ENCODE measurements around the gene ACSBG1.

ACSBG1 gene, protein sequence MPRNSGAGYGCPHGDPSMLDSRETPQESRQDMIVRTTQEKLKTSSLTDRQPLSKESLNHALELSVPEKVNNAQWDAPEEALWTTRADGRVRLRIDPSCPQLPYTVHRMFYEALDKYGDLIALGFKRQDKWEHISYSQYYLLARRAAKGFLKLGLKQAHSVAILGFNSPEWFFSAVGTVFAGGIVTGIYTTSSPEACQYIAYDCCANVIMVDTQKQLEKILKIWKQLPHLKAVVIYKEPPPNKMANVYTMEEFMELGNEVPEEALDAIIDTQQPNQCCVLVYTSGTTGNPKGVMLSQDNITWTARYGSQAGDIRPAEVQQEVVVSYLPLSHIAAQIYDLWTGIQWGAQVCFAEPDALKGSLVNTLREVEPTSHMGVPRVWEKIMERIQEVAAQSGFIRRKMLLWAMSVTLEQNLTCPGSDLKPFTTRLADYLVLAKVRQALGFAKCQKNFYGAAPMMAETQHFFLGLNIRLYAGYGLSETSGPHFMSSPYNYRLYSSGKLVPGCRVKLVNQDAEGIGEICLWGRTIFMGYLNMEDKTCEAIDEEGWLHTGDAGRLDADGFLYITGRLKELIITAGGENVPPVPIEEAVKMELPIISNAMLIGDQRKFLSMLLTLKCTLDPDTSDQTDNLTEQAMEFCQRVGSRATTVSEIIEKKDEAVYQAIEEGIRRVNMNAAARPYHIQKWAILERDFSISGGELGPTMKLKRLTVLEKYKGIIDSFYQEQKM

DNA sequence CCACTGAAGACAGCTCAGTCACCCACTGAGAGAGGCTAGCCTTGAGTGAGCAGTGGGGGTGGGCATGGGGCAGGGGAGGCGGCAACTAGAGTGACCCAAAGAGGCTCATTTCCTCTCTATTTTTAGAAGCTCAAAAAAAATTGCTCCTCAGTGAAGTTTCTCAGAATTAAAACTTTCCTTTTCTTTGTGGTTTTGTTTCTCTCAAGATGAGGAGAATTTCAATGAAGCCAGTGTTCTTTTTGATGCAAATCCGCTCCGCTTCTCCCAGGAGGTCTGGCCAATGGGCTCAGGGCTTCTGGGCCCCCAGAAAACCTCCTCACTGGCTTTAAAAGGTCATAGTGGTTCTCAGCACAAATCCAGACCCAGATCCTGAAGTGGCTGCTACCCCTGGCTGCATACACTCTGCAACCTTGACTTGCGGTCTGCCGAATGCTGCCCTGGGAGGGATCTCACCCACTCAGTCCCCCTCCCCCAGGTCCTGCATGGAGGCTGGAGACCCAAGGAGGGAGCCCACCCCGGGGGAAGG, at the start of gene ACSBG1:
Gene ACSBG1, minus strand, starts transcription at position 51 of the 526 bp plus-strand sequence. CDS start 64 bp downstream, outside the sequence.
- no peak for DNase-seq

DNA sequence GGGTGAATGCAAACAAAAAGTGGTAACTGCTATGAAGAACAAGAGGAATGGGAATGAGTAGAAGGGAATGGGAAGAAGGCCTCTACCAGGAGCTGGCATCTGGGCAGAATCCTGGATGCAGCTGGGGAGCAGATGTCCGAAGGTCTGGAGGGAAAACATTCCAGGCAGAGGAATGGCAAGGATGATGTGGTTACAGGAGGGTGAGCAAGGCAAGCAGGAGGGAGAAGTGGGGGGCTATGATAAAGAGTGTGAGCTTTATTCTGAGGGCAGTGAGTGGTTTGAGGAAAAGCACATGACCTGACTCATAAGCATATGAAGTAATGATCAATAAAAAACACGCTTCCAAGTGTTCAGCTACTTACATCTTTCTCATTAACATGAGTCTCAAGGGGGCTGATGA, 48.0 kb upstream of the ACSBG1 start:
- no peak for DNase-seq

DNA sequence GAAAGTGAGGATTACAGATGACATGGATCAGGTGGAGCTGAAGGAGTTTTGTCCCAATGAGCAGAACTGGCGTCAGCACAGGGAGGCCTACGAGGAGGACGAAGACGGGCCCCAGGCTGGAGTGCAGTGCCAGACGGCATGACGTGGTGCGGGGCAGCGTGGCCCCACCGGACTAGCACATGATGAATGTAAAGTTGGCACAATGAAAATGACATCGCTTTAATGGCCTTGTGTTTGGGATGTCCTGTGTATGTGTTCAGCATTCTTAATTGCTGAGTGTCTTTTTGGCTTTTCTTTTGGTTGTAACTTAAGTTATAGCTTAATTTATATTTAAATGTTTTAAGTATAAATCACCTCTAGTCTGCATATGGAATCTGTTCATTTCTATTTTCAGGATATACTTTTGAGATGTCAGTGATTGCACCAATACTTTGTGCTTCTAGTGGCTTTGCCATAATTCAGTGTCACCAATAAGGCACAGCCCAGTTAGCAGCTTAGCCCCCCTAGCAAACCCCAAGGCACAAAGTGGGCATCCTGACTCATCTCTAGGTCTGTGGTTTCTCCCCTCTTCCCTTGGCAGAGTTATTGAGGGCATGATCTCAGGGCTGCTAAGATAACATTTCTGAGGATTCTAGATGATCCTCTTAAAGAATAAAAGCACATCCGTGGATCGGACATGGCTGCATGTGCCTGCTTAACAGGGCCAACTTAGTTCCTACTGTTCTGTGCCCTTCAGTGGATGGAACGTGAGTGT, 46.1 kb upstream of the ACSBG1 start:
- no peak for DNase-seq

DNA sequence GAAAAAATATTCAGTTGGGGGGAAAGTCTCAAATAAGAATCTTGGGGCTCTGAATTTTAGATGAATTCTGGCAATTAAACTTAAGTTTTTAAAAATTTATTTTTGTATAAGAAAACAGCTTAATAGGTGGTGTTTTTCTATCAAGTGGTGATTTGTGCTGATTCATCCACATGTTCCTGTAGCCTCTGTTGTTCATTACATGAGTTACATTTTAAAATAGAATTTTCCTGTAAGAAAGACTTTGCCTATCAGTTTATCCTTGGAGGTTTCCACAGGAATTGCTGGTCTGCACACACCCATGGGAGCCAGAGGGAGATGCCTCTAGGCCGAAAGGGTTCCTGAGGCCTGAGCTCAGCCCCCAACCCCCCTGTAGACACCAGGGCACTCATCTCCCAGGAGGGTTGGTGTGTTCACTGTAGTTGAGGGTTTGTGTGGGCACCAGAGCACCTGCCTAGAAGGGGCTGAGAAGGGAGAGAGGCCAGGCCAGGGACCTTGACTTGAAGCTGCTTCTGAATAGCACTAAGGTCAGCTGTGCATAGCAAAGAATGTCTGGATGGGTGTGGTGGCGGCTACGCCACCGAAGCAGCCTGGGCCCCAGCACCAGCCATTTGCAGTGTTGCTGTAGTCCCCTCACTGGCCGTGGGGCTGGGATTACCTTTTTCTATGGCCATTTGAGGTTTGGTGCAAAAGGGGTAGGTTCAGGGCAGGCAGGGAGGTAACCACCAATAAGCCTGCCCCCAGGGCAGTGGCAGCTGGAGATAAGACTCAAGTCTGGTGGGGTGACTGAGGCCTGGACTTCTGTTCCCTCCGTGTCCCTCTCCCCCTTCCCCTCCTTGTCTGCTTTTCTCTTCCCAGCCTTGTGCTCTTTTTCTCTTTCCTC, 41.9 kb upstream of the ACSBG1 start:
- DNase-seq, result no peak

DNA sequence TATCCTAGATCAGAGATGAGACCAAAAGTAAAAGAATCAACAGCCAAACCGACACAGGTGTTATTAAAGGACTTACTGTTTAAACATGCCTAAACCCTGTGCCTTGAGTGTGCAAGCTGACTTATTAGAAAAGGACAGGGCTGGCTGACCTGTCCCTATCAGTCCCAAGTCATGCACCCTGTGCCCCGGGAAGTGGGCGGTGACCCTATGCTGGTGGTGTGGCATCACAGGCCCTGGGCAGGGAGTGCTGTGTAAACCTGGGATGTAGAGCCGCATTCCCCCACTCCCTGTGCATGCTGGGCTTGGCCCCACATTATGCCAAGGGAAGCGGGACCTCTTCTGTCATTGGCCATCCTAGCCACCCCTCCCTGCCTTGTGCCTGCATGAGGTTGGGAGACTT, 40.6 kb upstream of the ACSBG1 start:
- no peak for DNase-seq

DNA sequence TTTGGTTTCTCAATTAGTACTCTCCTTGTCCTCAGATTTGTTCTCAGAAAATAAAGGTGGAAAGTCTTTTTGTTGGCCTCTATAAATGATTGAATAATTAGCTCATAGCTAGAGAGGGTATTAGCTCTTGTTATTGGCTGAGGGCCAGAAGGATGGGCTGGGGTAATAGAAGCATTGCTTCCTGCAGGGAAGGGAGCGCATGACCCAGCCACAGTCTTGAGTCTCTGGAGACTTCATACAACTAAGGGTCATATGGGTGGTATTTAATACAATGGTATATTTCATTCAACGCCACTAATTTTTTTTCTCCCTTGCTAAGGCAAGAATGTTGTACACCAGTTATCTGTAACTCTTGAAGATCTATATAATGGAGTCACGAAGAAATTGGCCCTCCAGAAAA, 38.4 kb upstream of the ACSBG1 start:
- DNase-seq, result peak in 1 of 2 experiments; percentile 15

DNA sequence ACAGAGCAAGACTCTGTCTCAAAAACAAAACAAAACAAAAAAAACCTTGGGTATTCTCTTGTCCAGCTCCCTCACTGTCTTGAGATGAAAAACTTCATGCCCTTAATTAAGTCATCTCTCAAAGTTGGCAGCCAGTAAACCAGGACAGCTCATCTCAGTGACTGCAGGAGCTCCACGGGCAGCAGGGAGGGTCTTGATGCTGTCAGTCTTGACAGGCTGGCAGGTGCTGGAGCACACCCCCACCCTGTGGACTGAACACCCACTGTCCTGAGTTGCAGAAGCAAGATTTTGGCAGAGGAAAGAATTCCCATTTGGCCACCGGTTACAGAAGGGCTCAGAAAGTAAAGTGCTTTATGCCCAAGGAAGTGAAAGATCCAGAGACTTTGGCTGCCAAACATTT, 38.0 kb upstream of the ACSBG1 start:
- peak in 1 of 2 experiments; percentile 15 for DNase-seq

DNA sequence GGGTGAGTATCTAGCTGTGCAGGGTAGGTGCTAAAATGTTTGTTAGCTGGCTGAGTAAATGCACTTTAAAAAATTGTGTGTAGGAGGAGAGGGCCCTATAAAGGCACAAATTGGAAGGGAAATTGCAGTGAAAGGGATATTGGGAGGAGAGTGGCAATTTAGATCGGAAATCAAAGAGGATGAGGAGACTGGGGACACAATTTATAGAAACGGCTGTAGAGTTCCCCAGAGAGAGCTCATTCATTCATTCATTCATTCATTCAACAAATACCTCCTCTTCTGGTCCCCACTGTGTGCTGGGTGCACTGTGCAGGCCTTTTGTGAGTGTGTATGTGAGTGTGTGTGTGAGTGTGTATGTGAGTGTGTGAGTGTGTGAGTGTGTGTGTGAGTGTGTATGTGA, 32.4 kb upstream of the ACSBG1 start:
- no peak for DNase-seq

DNA sequence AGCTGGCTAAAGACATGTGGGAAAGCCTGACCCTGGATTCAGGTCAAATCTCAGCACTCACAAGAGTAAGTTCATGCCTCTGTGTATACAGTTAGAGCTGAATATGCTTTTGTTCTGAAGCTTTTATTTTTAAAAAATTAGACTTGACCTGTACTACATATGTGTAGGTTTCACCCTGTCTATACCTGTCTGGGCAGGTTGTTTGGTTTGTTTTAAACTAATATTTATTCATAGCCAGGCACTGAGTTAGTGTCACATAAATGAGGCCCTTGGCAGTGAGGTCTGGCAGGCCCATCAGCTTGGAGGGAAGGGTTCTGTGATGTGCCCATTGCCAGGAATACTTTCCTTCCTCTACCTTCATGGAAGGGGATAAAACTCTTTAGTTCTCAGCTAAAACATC, 31.9 kb upstream of the ACSBG1 start:
- no peak for DNase-seq

DNA sequence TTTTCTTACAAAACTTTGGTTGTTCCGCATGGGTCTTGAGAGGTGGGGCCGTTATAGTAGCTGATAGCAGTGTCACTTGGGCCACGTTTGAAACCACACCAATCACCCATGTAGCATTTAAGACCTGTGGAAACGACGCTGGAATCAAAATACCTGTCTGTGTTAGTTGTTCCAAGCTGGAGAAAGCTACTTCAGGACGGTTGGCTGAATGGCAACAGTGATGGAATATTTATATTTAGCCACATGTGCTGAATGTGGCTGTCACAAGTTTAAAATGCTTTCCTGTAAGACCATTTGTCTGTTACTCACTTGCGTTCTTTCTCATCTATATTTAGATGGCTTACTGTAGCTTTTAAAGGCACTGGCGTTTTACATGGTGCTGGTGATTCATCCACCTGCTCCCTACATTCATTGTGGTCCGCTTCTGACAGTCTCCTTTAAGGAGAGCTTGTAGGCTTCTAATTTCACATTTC, 31.4 kb upstream of the ACSBG1 start:
- no peak for DNase-seq

DNA sequence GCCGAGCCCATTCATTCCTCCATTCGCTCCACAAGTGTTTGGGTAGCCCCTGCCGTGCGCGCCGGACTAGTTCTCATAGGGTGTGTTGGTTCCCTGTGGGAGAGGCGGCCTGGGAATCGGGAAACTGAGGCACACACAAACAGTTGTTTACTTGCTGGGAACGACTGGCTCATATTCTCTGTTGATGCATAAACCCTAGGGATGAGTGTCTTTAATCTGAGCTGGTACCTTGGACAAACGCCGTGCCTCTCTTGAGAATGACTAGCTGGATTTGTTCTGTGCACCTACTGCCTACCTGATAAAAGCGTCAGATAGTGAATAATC, 30.7 kb upstream of the ACSBG1 start:
- DNase-seq, result no peak

DNA sequence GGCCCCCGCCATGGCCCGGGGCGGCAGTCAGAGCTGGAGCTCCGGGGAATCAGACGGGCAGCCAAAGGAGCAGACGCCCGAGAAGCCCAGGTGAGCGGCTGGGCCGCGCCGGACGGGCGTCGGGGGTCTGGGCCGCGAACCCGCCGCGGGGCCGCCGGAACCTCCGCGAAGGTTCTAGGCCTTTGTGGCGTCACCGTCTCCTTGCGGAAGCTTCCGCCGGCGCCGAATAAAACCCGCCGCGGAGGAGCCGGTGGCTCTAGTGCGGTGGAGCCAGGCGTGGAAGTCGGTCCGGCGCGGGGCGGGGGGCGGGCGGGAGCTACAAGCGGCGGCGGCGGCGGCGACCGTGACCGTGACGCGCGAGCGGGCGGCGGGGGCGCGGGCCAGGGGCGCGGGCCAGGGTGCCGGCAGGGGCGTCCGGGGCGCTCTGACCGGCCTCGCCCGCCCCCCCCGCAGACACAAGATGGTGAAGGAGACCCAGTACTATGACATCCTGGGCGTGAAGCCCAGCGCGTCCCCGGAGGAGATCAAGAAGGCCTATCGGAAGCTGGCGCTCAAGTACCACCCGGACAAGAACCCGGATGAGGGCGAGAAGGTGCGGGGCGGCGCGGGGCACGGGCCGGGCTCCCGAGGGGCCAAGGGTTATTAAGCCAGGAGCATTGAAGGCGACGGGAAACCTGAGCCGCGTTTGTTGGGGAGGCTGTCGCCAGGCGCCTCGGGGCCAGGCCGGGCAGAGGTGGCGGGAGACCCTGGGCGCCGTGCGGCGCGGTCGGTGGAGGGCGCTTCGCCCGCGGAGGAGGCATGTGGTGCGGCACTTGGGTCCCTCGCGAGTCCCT, 30.2 kb upstream of the ACSBG1 start, which contains the start of gene DNAJA4:
Gene DNAJA4, plus strand, starts transcription at position 259 of the 833 bp plus-strand sequence. Its CDS starts 202 bp downstream, at position 461.
- DNase-seq, result no peak

DNA sequence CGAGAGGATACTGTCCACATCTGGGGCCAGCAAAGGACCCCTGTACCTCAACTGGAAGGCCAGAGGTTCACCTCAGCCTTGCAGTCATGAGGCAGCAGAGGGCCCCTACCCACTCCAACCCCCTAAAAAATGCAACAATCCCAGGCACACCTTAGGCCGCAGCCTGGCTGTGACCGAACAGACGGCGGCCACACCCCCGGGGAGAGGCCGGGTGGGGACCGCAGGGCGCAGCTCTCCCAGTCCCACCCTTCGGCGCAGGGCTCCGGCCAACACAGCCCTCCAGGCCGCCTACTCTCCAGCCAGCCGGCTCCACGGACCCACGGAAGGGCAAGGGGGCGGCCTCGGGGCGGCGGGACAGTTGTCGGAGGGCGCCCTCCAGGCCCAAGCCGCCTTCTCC, 29.5 kb upstream of the ACSBG1 start:
- DNase-seq, result no peak

DNA sequence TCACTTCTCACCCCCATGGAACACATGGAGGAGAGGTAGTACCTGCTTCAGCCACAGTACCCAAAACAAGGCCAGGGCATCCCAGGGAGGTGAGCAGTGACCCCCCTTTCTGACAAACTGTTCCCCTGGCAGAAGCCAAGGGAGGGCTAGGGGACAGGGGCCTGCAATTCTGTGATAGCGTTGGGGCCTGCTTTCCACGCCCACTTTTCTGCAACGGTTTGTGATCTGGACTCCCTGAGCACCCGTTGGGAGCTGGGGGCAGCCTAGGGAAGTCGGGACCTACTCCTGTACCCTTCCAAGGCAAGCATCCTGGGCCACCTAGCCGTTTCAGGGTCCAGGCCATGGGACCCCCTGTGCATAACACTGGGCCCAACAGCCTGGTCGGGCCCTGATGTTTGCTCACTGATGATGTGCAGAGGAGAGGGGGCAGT, 29.0 kb upstream of the ACSBG1 start:
- no peak for DNase-seq

DNA sequence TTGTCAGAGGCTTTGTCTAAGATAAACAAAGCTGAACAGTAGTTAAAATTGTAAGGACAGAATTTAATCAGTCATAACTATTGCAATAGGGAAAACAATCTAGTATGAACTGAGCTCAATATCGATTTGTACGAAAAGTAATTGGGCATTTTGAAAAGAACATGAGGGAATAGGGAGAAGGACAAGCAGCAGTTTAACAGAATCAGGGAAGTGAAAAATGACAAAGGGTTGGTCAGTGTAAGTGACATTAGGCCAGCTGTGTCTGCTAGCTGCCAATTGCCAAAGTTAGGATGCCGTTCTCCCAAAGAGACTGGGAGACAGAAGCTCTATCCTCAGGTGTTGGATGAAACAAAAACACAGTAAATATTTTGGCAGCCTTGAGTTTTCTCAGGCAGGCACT, 26.7 kb upstream of the ACSBG1 start:
- no peak for DNase-seq

DNA sequence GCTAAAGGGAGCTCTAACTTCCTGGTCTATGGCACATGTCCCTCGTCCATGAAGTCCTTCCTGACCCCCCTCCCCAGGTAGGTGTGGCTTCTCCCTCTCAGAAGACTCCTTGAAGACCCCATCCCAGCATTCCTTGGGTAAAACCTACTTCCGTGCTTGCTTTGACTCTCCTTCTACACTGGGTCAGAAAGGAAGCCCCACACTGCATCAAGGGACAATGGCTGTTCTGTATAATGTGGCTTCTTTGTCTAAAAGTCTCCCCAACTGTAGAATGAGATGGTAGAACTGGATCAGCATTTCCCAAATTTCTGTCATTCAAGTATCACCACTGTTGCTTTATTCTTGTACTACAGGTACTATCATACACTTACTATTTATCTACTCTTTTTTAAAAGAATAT, 26.1 kb upstream of the ACSBG1 start:
- DNase-seq, result no peak

DNA sequence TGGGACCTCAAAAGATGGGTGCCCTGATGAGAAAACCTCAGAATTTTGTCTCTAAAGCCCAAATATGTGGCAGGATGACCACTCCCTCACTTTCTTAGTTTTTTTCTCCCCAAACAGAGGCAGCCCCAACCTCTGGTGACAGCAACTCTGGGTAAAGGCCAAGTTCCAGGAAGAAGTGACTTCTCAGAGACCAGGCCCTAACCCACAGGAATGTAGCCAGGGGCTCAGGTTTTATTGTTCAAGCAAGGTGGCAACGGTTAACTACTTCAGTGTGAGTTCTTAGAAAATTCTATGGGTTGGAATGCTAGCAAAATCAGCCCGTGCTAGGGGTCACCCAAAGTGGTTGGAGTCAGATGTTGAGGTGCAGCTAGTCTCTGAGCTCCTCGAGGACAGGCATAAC, 24.9 kb upstream of the ACSBG1 start:
- no peak for DNase-seq

DNA sequence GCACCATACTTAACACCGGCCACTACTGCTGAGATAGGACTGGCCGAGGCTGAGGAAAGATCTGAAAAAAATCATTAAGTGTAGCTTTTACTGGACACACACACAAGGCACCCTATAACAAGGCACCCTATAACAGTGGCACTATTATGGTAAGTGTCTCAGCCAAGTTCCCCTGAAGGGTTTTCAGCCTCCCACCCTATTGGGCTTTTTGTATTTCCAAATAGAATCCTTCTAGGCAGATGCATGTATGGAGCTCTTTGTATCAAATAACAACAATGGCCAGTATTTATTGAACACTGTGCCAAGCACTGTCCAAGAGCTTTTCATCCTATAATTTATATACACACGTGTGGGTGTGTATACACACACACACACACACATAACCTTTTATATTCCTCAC, 23.3 kb upstream of the ACSBG1 start:
- no peak for DNase-seq

DNA sequence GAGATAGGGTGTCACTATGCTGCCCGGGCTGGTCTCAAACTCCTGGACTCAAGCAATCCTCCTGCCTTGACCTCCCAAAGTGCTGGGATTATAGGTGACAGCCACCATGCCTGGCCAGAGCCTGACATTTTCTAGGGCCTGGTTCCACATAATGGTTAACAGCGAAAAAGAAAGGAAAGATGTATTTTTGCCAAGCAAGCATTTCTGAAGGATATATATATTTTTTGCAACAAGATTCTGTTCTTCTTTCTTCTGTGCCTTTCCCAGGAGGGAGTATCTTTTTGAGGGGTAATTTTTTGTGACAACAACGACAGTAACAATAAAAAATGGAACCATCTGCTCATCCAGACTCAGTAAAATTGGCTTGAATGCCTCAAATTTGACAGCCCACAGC, 21.7 kb upstream of the ACSBG1 start:
- no peak for DNase-seq

DNA sequence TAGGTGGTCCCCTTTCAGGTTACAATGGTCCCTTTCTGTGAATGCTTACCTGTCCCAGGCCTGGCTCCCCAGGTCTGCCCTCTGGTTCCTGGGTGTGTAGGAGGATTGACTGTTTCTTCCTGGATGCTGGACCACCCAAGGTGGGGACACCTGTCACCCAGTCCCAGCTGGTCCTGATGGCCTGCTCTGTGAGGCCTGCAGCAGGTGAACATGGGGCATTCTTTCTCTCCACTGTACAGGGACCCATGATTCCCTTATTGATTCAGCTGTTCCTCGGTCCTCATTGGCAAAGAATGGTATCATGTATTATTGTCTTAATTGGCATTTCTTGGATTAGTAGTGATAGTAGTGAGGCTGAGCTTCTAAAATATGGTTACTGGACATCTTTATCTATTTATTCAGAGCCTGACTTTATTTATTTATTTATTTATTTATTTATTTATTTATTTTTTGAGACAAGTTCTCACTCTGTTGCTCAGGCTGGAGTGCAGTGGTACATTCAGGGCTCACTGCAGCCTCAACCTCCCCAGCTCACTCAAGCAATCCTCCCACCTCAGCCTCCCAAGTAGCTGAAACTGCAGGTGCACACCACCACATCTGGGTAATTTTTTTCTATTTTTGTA, 21.2 kb upstream of the ACSBG1 start:
- DNase-seq, result no peak

DNA sequence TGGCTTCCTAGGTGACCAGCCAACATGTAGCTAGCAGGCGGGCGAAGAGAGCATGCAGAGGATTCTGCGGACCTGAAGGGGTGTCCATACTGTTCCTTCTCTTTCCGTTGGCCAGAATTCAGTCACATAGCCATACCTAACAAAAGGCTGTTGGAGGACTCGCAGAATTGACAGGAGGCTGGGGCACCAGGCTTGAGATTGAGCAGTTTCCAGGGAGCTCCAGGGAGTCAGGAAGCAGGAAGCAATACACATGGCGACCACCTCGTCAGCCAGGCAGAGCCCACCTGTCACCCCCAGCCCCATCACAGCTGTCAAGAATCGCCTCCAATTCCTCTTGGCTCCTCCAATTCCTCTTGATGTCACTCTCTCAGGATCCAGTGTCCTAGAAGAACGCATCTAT, 16.8 kb upstream of the ACSBG1 start:
- no peak for DNase-seq
